Lower lobe of right lung (tissue), 2 donors: ENCODE measurements around the gene CAMK2A. TPM values are rescaled to one million over a fixed set of nuclear protein-coding genes. Genes with fewer than 3 reads are reported as not detected.

Experiments used
- ATAC-seq, 2 donors: fragments of 200-7000 bp; cut with Tn5 transposase; one replicate each; pipeline ENCODE4 v1.9.1; 2020 to 2022; ENCODE audit warnings: mild to moderate bottlenecking in 2 of 2, moderate library complexity in 2 of 2
- DNase-seq: peaks from one replicate; pipeline ENCODE4 v3.0.0-alpha.2; 2020
- H3K27ac ChIP-seq: fragments of 200-600 bp; one replicate; pipeline ENCODE4 v1.8.0; 2022
- H3K27me3 ChIP-seq: fragments of 200-600 bp; one replicate; pipeline ENCODE4 v1.8.0; 2022; ENCODE audit warnings: low read depth
- H3K36me3 ChIP-seq: fragments of 200-600 bp; one replicate; pipeline ENCODE4 v1.8.0; 2022; ENCODE audit warnings: mild to moderate bottlenecking
- H3K4me1 ChIP-seq: fragments of 200-600 bp; one replicate; pipeline ENCODE4 v1.8.0; 2022
- H3K4me3 ChIP-seq: fragments of 200-600 bp; one replicate; pipeline ENCODE4 v1.8.0; 2022; ENCODE audit warnings: mild to moderate bottlenecking
- H3K9me3 ChIP-seq: fragments of 200-600 bp; one replicate; pipeline ENCODE4 v1.8.0; 2022
- CTCF ChIP-seq: fragments of 200-600 bp; IDR thresholded peaks from one replicate; pipeline ENCODE4 v1.8.0; 2022; ENCODE audit warnings: antibody characterized with exemption, mild to moderate bottlenecking
- intact Hi-C: fragments of 100-400 bp; cut with DNase I; formaldehyde crosslinking; loops from one replicate; pipeline ENCODE4 v1.11.0; 2022
- total RNA-seq: library from RNA; stranded (reverse); fragmentation: NEBNext Ultra II Directional; extraction: Animal tissue kit (Norgen Biotek cat#: 25700); gene quantifications from one replicate; pipeline ENCODE4 v1.2.1, GENCODE V29; 2021
- donor health status: DM: no; HTN: yes; CAD: no; lungs with severe emphysema.

The CAMK2A gene
- total RNA-seq, 1 donor from 2014 or later = 1.3 TPM

GRCh38 chr5:150329881-150330876 is 40.6 kb upstream of the CAMK2A start:
- Histone ChIP-seq H3K4me3 (no peak overlapping the region), H3K27ac (no peak overlapping the region), H3K9me3 (no peaks in the 10 kb centered on the region), H3K27me3 (no peaks in the 10 kb centered on the region), H3K36me3 (no peaks in the 10 kb centered on the region), H3K4me1 (no peaks in the 10 kb centered on the region)
- TF ChIP-seq CTCF = no peak
- DNase-seq (no peak), ATAC-seq (no peak)
- intact Hi-C loops = no loop called here

- DNase-seq = no peak
- Histone ChIP-seq H3K4me3 (no peak overlapping the region), H3K9me3 (no peaks in the 10 kb centered on the region), H3K4me1 (no peaks in the 10 kb centered on the region), H3K27me3 (no peaks in the 10 kb centered on the region), H3K36me3 (no peaks in the 10 kb centered on the region), H3K27ac (no peak overlapping the region)
- intact Hi-C loops = no loop called here
- peak; percentile 54 to 60 for ATAC-seq
- TF ChIP-seq CTCF = no peak
These were observed 39.5 kb upstream of the CAMK2A start for GRCh38 chr5:150329038-150329437.

GRCh38 chr5:150328515-150328914 is 38.9 kb upstream of the CAMK2A start:
- no peak for TF ChIP-seq CTCF
- no peak overlapping the region for H3K27ac ChIP-seq
- intact Hi-C loops = no loop called here
- no peak overlapping the region for H3K4me3 ChIP-seq
- H3K36me3 ChIP-seq = no peaks in the 10 kb centered on the region
- ATAC-seq (peak; percentile 34 to 65), DNase-seq (no peak)
- no peaks in the 10 kb centered on the region for H3K27me3 ChIP-seq
- no peaks in the 10 kb centered on the region for H3K4me1 ChIP-seq
- no peaks in the 10 kb centered on the region for H3K9me3 ChIP-seq

GRCh38 chr5:150327139-150327538 is 37.6 kb upstream of the CAMK2A start:
- TF ChIP-seq CTCF = no peak
- Histone ChIP-seq H3K27ac (no peak overlapping the region), H3K4me3 (no peak overlapping the region), H3K9me3 (no peaks in the 10 kb centered on the region), H3K27me3 (no peaks in the 10 kb centered on the region), H3K36me3 (no peaks in the 10 kb centered on the region), H3K4me1 (no peaks in the 10 kb centered on the region)
- intact Hi-C loops = no loop called here
- ATAC-seq (no peak), DNase-seq (no peak)

GRCh38 chr5:150326707-150327106 is 37.1 kb upstream of the CAMK2A start:
- no peak overlapping the region for H3K4me3 ChIP-seq
- no peak for ATAC-seq
- H3K9me3 ChIP-seq = no peaks in the 10 kb centered on the region
- DNase-seq = no peak
- no peaks in the 10 kb centered on the region for H3K36me3 ChIP-seq
- H3K27ac ChIP-seq = no peak overlapping the region
- TF ChIP-seq CTCF = no peak
- intact Hi-C loops = no loop called here
- H3K4me1 ChIP-seq = no peaks in the 10 kb centered on the region
- H3K27me3 ChIP-seq = no peaks in the 10 kb centered on the region
